HepG2 (cell line): Measurements from ENCODE around the gene PDILT. TPM values are rescaled to one million over a fixed set of nuclear protein-coding genes. Genes with fewer than 3 reads are reported as not detected.

ENCODE experiments used
- ATAC-seq: fragments of 200-7000 bp; cut with Tn5 transposase; 3 replicates; pipeline ENCODE4 v1.9.1; 2020; ENCODE audit warnings: mild to moderate bottlenecking, moderate library complexity
- BruUV-seq: library from RNA; stranded (reverse); fragments of 400-500 nt; replicated peaks from 2 replicates; lab custom pipeline; 2021; lab: Mats Ljungman, UMichigan
- CTCF ChIA-PET: fragments of 300-600 bp; formaldehyde crosslinking; extraction: SDS; loops from one replicate; lab custom pipeline; 2021; ENCODE audit warnings: low total read pairs, inconsistent platforms, low intra/inter-chr PET ratio; lab: Yijun Ruan, JAX
- POLR2A ChIA-PET: fragments of 350-600 bp; sonication (Branson Sonifier 250); formaldehyde crosslinking; loops from one replicate; lab custom pipeline; 2020; ENCODE audit warnings: antibody characterized with exemption, inconsistent platforms; lab: Yijun Ruan, JAX
- DNase-seq: peaks from one replicate; pipeline ENCODE4 v3.0.0-alpha.2; 2015; ENCODE audit warnings: low spot score
- FAIRE-seq: peaks from 3 replicates; lab custom pipeline; 2011; peaks lifted over from hg19 to GRCh38; lab: Jason Lieb, UNC
- H2AFZ ChIP-seq: one replicate; pipeline ENCODE4 v1.6.1; 2011; ENCODE audit warnings: low read length, inconsistent platforms
- H3K27ac ChIP-seq: fragments of 300-600 bp; 3 replicates; pipeline ENCODE4 v1.8.0; 2011; ENCODE audit warnings: mixed run types, mild to moderate bottlenecking, mixed read lengths, low read length, inconsistent platforms; ENCODE audit not compliant: insufficient read depth; ENCODE audit errors: extremely low read length
- H3K27me3 ChIP-seq, 2 experiments: fragments of 200-600 bp in 1 of 2; 2 replicates in 1 of 2; 3 replicates in 1 of 2; pipeline versions ENCODE4 v1.6.0 to v1.8.0; 2011; ENCODE audit warnings: low read length in 2 of 2, mild to moderate bottlenecking in 2 of 2, moderate library complexity in 2 of 2, inconsistent platforms in 1 of 2; ENCODE audit not compliant: insufficient read depth in 2 of 2, control insufficient read depth in 1 of 2
- H3K36me3 ChIP-seq, 2 experiments: fragments of 200-600 bp in 1 of 2; replicated peaks in 1 of 2; 2 replicates in 1 of 2; 3 replicates in 1 of 2; pipeline versions ENCODE4 v1.5.1 to v1.8.0; 2011; ENCODE audit warnings: low read length in 2 of 2, inconsistent platforms in 1 of 2; ENCODE audit not compliant: insufficient read depth in 2 of 2, control insufficient read depth in 1 of 2
- H3K4me1 ChIP-seq: 2 replicates; pipeline ENCODE4 v1.5.1; 2012; ENCODE audit warnings: low read length, inconsistent platforms; ENCODE audit not compliant: insufficient read depth
- H3K4me2 ChIP-seq: 2 replicates; pipeline ENCODE4 v1.6.0; 2011; ENCODE audit warnings: low read depth, low read length, inconsistent platforms
- H3K4me3 ChIP-seq, 3 experiments: fragments of 200-600 bp in 1 of 3; sonication (generic), shearing (Covaris generic) in 1 of 3; replicated peaks in 1 of 3; 2 replicates each; pipeline ENCODE4 v1.5.1; 2011 to 2016; ENCODE audit warnings: low read length in 3 of 3, inconsistent platforms in 2 of 3, low read depth in 2 of 3, mild to moderate bottlenecking in 2 of 3, control low read depth in 1 of 3, mixed read lengths in 1 of 3; ENCODE audit not compliant: insufficient read depth in 1 of 3
- H3K79me2 ChIP-seq: one replicate; pipeline ENCODE4 v1.6.1; 2011; ENCODE audit warnings: low read length, inconsistent platforms; ENCODE audit not compliant: insufficient read depth
- H3K9ac ChIP-seq: 2 replicates; pipeline ENCODE4 v1.6.0; 2011; ENCODE audit warnings: mild to moderate bottlenecking, low read depth, low read length, inconsistent platforms; ENCODE audit not compliant: insufficient read depth
- H3K9me3 ChIP-seq: 2 replicates; pipeline ENCODE4 v1.5.1; 2012; ENCODE audit warnings: mild to moderate bottlenecking, low read length
- H4K20me1 ChIP-seq: 2 replicates; pipeline ENCODE4 v1.6.0; 2011; ENCODE audit warnings: inconsistent platforms, mild to moderate bottlenecking, low read length, moderate library complexity; ENCODE audit not compliant: insufficient read depth
- FOSL1 ChIP-seq: sonication (generic); formaldehyde crosslinking; IDR thresholded peaks from 2 replicates; pipeline ENCODE4 v1.9.0; 2021; ENCODE audit warnings: missing genetic modification reagents, borderline replicate concordance
- FOXJ3 ChIP-seq: sonication (generic); formaldehyde crosslinking; IDR thresholded peaks from 2 replicates; pipeline ENCODE4 v1.4.0; 2020; ENCODE audit warnings: missing genetic modification reagents, mild to moderate bottlenecking, borderline replicate concordance
- IRX3 ChIP-seq: sonication (generic); formaldehyde crosslinking; IDR thresholded peaks from 2 replicates; pipeline ENCODE4 v1.8.1; 2023; ENCODE audit warnings: mild to moderate bottlenecking, low read depth, missing genetic modification reagents, borderline replicate concordance
- POLR2G ChIP-seq: fragments of 200-400 bp; formaldehyde crosslinking; IDR thresholded peaks from 2 replicates; pipeline ENCODE4 v1.6.1; 2018; ENCODE audit warnings: mild to moderate bottlenecking, low read depth, low read length, moderate library complexity
- RBM22 ChIP-seq: fragments of 200-400 bp; formaldehyde crosslinking; optimal IDR thresholded peaks from 2 replicates; pipeline ENCODE3; 2017; ENCODE audit warnings: mild to moderate bottlenecking, low read length, moderate library complexity
- RELA ChIP-seq: sonication (generic); formaldehyde crosslinking; IDR thresholded peaks from 2 replicates; pipeline ENCODE4 v1.4.0; 2020; ENCODE audit warnings: missing genetic modification reagents
- RXRA ChIP-seq: sonication (generic); formaldehyde crosslinking; IDR thresholded peaks from 2 replicates; pipeline ENCODE4 v1.5.1; 2020; ENCODE audit warnings: missing genetic modification reagents
- SIX1 ChIP-seq: sonication (generic); formaldehyde crosslinking; IDR thresholded peaks from 2 replicates; pipeline ENCODE4 v1.4.0; 2020; ENCODE audit warnings: missing genetic modification reagents, borderline replicate concordance
- YEATS2 ChIP-seq: sonication (generic); formaldehyde crosslinking; IDR thresholded peaks from 2 replicates; pipeline ENCODE4 v1.4.0; 2020; ENCODE audit warnings: missing genetic modification reagents, borderline replicate concordance
- ZIK1 ChIP-seq: sonication (generic); formaldehyde crosslinking; IDR thresholded peaks from 2 replicates; pipeline ENCODE4 v1.5.0; 2020; ENCODE audit warnings: mild to moderate bottlenecking, low read depth, missing genetic modification reagents, borderline replicate concordance
- ZMAT3 ChIP-seq: sonication (generic); formaldehyde crosslinking; conservative IDR thresholded peaks from 2 replicates; pipeline ENCODE4 v1.7.0; 2021; ENCODE audit warnings: missing genetic modification reagents
- ZNF17 ChIP-seq: sonication (generic); formaldehyde crosslinking; IDR thresholded peaks from 2 replicates; pipeline ENCODE4 v1.5.0; 2020; ENCODE audit warnings: mild to moderate bottlenecking, missing genetic modification reagents
- ZNF543 ChIP-seq: sonication (generic); formaldehyde crosslinking; IDR thresholded peaks from 2 replicates; pipeline ENCODE4 v1.4.0; 2020; ENCODE audit warnings: mild to moderate bottlenecking, missing genetic modification reagents
- ZNF563 ChIP-seq: sonication (generic); formaldehyde crosslinking; IDR thresholded peaks from 2 replicates; pipeline ENCODE4 v1.8.0; 2022; ENCODE audit warnings: mild to moderate bottlenecking, moderate library complexity, missing genetic modification reagents
- ZNF761 ChIP-seq: sonication (generic); formaldehyde crosslinking; conservative IDR thresholded peaks from 2 replicates; pipeline ENCODE4 v1.4.0; 2020; ENCODE audit warnings: mild to moderate bottlenecking, missing genetic modification reagents
- ZSCAN12 ChIP-seq: sonication (generic); formaldehyde crosslinking; IDR thresholded peaks from 2 replicates; pipeline ENCODE4 v1.9.0; 2021; ENCODE audit warnings: mild to moderate bottlenecking, missing genetic modification reagents
- WGBS: methylation state at CpG from one replicate; pipeline ENCODE4 v1.1.6; 2017; ENCODE audit warnings: low lambda C conversion rate; 5-methylcytosine and 5-hydroxymethylcytosine counted together
- in situ Hi-C: cut with HindIII; loops from 2 replicates; pipeline ENCODE4 v1.10.0; 2017; ENCODE audit warnings: low pct_unique_long_range_greater_than_20kb; ENCODE audit not compliant: extremely low pct_ligation_motif_present
- intact Hi-C: fragments of 100-400 bp; cut with micrococcal nuclease; formaldehyde crosslinking; loops from one replicate; pipeline ENCODE4 v1.10.0; 2022; ENCODE audit not compliant: unreplicated experiment
- polyA plus RNA-seq, 8 experiments: library from polyadenylated mRNA; depleted of rRNA in 3 of 8; stranded (reverse) in 7 of 8; unstranded in 1 of 8; fragments of >200 nt; fragmentation: Illumina TruSeq in 4 of 8; extraction: Trizol in 4 of 8; gene quantifications; 2 replicates each; pipeline versions ENCODE4 v1.2.1 to v1.2.3, GENCODE V29; 2011 to 2016; ENCODE audit warnings: low read depth in 4 of 8, missing spikeins in 1 of 8, mixed read lengths in 1 of 8; ENCODE audit not compliant: insufficient read depth in 1 of 8
- total RNA-seq, 5 experiments: library from RNA; depleted of rRNA; stranded (reverse); fragments of >200 nt; fragmentation: Illumina TruSeq; extraction: Trizol; gene quantifications; 2 replicates each; pipeline ENCODE4 v1.2.3, GENCODE V29; 2016; ENCODE audit warnings: low read depth in 1 of 5
- TF ChIP-seq, protein P1 (sequence below): sonication (generic); formaldehyde crosslinking; IDR thresholded peaks from 2 replicates; pipeline ENCODE4 v1.9.0; 2021; ENCODE audit warnings: missing genetic modification reagents, borderline replicate concordance
- TF ChIP-seq, protein P2 (sequence below): sonication (generic); formaldehyde crosslinking; conservative IDR thresholded peaks from 2 replicates; pipeline ENCODE4 v1.4.0; 2020; ENCODE audit warnings: missing genetic modification reagents

PDILT gene
- total and polyA plus RNA-seq, 2 of the 13 experiments (the other 11 are each of a cell fraction or from before 2014, with no cell fraction given), result not detected

- BruUV-seq, result no TSS peak
Observed at GRCh38 chr16:20333120-20333519, 71.4 kb downstream of the PDILT start.

More at GRCh38 chr16:20333120-20333519, 71.4 kb downstream of the PDILT start:
- peaks cover 0 to 21% of the 10 kb centered on the region in 2 experiments; a peak in 4 of 5 replicates for H3K27me3 ChIP-seq
- FAIRE-seq (no peak), DNase-seq (no peak)
- WGBS, result 40% methylated on average over 5 of the region's 5 CpGs
- H3K36me3 ChIP-seq, result no peaks in the 10 kb centered on the region
- no peaks in the 10 kb centered on the region for H3K9me3 ChIP-seq
- H3K9ac ChIP-seq, result no peak overlapping the region
- no peak overlapping the region for H3K4me2 ChIP-seq
- peaks cover 5% of the 10 kb centered on the region for H3K4me1 ChIP-seq
- H3K4me3 ChIP-seq, result no peak overlapping the region
- CTCF ChIA-PET, result no interaction called here
- H2AFZ ChIP-seq, result no peak overlapping the region
- TF ChIP-seq IRX3 (CRISPR knock-in tag) (no peak), ZNF543 (CRISPR knock-in tag) (no peak), ZSCAN12 (CRISPR knock-in tag) (no peak), FOXJ3 (CRISPR knock-in tag) (no peak), RELA (CRISPR knock-in tag) (no peak), FOSL1 (CRISPR knock-in tag) (no peak), YEATS2 (CRISPR knock-in tag) (no peak), ZMAT3 (CRISPR knock-in tag) (no peak), ZIK1 (no peak), POLR2G (no peak), ZNF563 (CRISPR knock-in tag) (no peak), ZNF17 (CRISPR knock-in tag) (no peak), SIX1 (CRISPR knock-in tag) (no peak), RXRA (no peak), ZNF761 (CRISPR knock-in tag) (no peak), RBM22 (no peak)
- TF ChIP-seq, protein P1, sequence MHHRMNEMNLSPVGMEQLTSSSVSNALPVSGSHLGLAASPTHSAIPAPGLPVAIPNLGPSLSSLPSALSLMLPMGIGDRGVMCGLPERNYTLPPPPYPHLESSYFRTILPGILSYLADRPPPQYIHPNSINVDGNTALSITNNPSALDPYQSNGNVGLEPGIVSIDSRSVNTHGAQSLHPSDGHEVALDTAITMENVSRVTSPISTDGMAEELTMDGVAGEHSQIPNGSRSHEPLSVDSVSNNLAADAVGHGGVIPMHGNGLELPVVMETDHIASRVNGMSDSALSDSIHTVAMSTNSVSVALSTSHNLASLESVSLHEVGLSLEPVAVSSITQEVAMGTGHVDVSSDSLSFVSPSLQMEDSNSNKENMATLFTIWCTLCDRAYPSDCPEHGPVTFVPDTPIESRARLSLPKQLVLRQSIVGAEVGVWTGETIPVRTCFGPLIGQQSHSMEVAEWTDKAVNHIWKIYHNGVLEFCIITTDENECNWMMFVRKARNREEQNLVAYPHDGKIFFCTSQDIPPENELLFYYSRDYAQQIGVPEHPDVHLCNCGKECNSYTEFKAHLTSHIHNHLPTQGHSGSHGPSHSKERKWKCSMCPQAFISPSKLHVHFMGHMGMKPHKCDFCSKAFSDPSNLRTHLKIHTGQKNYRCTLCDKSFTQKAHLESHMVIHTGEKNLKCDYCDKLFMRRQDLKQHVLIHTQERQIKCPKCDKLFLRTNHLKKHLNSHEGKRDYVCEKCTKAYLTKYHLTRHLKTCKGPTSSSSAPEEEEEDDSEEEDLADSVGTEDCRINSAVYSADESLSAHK (CRISPR knock-in tag), result no peak
- TF ChIP-seq, protein P2, sequence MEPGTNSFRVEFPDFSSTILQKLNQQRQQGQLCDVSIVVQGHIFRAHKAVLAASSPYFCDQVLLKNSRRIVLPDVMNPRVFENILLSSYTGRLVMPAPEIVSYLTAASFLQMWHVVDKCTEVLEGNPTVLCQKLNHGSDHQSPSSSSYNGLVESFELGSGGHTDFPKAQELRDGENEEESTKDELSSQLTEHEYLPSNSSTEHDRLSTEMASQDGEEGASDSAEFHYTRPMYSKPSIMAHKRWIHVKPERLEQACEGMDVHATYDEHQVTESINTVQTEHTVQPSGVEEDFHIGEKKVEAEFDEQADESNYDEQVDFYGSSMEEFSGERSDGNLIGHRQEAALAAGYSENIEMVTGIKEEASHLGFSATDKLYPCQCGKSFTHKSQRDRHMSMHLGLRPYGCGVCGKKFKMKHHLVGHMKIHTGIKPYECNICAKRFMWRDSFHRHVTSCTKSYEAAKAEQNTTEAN (CRISPR knock-in tag), result no peak
- TF ChIP-seq, all 625 proteins: peak for 0
- intact Hi-C loops (no loop called here), in situ Hi-C loops (no loop called here)
- no peak overlapping the region for H3K27ac ChIP-seq
- H3K79me2 ChIP-seq, result no peaks in the 10 kb centered on the region
- H4K20me1 ChIP-seq, result no peaks in the 10 kb centered on the region
- POLR2A ChIA-PET, result no interaction called here
- ATAC-seq, result no peak
